ENCODE results near the gene ITPKB.
"Not testable (repeated sequence)": the region's sequence is repeated elsewhere in the genome, so short reads cannot be mapped to it uniquely, and the experiment has no call there.

Gene ITPKB

DNA sequence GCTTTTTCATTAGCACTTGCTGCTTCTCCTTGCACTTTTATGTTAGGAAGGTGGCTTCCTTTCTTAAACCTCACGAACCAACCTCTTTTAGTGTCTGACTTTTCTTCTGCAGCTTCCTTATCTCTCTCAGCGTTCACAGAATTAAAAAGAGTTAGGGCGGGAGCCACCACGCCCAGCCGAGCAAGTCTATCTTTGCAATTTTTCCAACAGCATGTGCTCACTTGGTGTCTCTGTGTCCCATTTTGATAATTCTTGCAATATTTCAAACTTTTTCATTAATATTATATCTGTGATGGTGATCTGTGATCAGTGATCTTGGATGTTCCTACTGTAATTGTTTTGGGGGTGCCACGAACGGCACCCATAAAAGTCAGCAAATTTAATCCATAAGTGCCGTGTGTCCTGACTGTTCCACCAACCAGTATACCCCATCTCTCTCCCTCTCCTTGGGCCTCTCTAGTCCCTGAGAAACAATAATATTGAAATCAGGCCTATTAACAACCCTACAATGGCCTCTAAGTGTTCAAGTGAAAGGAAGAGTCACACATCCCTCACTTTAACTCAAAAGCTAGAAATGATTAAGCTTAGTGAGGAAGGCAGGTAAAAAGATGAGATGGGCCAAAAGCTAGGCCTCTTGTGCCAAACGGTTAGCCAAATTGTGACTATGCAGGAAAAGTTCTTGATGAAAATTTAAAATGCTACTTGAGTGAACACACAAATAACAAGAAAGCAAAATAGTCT, 15.9 kb upstream of the ITPKB start:
- DNase-seq, result no peak

DNA sequence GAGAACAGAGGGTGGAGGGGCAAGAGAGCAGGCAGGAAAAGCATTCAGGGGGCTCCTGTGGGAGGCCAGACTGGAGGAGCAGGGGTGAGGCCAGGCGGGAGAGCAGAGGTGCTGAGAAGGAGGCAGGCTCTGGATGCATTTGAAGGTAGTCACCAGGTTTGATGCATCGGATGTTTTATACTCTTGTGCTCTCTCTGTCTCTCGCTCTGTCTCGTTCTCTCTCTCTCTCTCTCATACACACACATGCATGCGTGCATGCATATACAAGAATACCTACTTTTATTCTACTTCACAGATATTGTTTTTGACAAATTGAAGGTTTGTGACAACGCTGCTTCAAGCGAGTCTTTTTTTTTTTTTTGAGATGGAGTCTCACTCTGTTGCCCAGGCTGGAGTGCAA, 15.0 kb upstream of the ITPKB start:
- no peak for DNase-seq

DNA sequence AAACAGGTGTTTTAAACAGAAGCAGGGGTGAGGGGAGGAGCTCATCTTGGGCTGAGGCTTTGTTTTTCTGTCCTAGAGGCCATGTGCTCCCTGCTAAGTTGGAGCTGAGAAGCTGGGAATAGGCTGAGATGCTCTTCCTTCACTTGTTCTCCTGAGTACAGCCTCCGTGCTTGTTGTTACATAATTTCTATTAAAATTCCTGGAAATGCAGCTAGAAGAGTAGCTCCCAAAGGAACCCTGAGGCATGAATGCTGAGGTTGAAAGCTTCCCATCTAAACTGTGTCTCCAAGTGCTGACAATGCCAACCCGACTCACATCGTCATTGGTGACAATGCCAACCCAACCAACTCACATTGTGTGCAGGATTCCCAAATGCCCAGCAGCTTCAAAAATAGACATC, 12.6 kb upstream of the ITPKB start:
- DNase-seq, result no peak

DNA sequence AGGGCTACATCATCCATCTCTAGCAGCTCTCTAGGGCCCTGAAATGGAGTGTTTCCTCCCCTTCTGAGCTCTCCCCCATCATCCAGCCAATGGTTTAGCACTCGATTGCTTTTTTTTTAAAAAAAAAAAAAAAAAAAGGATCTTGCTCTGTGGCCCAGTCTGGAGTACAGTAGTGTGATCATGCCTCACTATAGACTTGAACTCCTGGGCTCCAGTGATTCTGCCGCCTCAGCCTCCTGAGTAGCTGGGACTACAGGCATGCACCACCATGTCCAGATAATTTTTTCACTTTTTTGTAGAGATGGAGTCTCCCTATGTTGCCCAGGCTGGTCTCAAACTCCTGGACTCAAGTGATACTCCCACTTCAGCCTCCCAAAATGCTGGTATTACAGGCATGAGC, 12.1 kb upstream of the ITPKB start:
- DNase-seq, result no peak

DNA sequence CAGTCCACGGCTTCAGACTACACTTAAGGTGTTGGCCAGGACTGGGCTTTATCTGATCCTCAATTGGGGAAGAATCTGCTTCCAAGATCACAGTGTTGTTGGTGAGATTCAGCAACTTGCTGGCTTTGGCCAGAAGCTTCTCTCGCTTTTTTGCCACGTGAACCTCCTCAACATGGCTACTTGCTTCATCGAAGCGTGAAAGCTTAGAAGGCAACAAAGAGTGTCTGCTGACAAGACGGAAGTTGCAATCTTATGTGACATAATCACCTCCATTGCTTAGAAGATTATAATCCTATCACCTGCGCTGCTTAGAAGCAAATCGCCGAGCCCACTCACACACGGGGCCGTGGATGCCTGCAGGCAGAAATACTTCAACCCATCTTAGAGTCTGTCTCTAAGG, 10.4 kb upstream of the ITPKB start:
- DNase-seq, result no peak

DNA sequence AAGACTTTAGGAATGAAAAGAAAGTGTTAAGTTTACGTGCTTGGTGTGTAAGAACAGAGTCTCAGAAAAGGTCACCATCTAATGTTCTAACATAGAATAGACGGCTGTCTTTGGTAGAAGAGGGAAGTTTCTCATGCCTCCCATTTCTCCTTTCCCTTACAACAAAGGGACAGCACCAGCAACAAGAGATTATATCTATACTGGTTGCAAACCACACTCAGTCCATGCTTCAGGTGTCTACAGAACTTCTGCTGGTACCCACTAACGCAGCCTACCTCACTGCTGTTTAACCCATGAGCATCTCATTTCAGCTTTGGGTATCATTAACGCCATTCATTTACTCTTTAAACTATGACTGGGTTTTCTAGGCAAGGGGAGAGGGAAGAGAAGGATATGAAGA, 9.2 kb upstream of the ITPKB start:
- DNase-seq, result no peak

DNA sequence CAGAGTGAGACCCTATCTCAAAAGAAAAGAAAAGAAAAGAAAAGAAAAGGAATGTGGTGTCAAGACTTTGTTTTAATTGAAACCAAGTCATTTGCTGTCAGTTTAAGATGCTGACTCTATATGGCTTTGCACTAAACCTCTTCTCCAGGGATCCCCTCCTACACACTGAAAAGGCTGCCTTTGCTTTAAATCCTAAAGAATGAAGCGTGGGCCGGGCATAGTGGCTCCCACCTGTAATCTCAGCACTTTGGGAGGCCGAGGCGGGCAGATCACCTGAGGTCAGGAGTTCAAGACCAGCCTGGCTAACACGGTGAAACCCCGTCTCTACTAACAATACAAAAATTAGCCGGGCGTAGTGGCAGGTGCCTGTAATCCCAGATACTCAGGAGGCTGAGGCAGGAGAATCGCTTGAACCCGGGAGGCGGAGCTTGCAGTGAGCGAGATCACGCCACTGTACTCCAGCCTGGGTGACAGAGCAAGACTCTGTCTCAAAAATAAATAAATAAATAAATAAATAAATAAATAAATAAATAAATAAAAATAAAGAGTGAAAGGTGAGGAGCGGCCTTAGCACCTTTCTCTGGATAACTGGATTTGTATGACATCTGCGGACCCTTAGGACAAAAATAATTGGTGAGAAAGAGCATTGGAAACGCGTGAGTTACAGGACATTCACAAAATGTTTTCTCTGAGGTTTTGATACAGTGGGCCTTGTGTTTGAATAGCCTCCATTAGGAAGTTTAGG, 8.6 kb upstream of the ITPKB start:
- DNase-seq, result not testable (repeated sequence)

DNA sequence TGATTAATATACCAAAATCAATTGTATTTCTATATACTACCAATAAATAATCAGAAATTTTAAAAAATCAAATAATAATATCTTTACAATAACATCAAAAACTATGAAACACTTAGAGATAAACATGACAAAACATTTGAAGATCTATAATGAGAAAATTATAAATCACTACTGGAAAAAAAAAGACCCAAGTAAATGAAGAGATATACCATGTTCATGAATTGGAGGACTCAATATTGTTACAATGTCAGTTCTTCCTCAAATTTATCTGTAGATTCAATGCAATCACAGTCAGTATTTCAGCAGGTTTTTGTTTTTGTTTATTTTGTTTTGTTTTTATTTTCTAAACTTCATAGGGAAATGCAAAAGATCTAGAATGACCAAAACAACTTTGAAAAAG, 4.2 kb upstream of the ITPKB start:
- no peak for DNase-seq

DNA sequence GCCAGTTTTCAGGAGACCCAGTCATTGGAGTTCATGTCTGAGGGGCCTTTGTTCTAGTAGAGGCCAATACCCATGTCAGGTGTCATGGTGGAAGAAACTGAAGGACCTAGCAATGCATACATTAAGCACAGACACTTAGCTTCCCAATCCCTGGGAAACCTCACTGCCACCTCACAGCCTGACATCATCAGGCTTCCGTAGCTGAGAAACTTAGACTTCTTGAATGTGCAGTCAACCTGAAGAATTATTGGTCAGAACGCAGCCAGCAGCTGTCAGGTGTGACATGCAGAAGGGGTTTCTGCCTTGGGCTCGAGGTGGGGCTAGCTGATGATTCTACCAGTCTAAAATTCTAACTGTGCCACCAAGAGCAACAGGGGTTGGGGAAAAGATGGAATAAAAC, 1.9 kb upstream of the ITPKB start:
- DNase-seq, result peak; percentile 85

DNA sequence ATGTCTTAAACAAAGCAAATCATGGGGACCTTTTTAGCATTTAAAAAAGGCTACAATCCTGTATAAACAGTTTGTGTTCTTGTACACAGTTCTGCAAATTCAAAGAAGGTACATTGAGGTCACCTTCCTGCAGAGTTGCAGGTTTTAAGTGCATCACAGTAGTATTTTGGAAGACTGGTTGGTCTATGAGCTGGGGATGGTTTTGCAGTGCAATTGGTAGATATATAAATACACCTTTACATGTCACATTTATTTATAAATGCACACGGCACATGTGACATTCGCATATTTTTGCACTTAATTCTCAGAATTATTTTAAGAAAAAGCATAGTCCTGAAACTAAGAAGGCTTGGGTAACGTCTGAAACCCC, 599 bp upstream of the ITPKB start:
- no peak for DNase-seq

DNA sequence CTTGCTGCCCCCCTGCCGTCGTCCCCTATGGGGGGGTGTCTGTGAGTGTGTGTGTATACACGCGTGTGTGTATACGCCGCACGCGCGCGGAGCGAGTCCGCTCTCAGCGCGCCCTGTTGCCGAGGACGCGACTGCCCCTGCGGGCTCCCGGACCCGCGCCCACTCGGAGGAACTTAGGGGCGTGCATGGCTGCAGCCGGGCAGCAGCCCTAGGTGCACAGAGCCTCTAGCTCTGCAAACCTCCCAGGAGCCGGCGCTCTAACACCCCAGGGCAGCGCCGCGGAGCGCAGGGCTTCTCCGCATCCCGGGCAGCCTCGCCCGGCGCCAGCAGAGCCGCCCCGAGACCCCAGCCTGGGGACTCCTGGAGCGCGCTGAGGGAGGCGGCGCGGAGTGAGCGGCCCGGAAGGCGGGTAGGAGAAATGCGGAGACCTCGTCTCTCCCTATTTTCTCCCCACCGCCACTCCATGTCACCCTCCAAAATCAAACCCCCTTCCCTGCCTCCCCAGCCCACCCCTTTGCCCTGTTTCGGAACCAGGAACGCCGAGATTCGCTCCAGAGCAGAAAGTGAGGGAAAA, 574 bp downstream of the ITPKB start:
- peak; percentile 42 for DNase-seq

DNA sequence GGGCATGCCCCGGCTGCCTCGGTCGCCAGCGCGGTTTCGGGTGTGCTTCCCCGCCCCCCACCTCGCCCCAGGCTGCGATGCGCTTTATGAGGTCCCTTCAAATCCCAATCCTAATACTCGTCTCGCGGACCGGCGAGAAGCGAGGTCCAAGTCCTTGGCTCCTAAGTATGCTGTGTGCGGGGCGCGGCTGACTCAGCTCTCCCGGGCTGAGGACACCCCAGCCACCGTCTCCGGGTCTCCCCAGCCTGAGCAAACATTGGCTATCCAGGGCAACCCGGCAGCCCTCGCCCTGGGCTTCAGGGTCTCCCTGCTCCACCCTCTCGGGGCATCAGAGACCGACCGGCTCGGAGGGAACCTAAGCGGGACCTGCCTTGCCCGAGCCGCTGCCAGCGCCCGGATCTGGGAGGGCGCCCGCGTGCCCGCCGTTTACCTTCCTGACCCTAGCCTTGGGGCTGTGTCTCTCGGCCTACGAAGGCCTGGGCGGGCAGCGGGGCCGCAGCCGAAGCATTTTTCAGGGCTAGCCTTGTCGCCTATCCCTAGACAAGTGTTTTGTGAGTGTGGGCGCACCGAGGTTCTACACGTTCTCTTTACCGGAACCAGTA, 1.2 kb downstream of the ITPKB start:
- no peak for DNase-seq

DNA sequence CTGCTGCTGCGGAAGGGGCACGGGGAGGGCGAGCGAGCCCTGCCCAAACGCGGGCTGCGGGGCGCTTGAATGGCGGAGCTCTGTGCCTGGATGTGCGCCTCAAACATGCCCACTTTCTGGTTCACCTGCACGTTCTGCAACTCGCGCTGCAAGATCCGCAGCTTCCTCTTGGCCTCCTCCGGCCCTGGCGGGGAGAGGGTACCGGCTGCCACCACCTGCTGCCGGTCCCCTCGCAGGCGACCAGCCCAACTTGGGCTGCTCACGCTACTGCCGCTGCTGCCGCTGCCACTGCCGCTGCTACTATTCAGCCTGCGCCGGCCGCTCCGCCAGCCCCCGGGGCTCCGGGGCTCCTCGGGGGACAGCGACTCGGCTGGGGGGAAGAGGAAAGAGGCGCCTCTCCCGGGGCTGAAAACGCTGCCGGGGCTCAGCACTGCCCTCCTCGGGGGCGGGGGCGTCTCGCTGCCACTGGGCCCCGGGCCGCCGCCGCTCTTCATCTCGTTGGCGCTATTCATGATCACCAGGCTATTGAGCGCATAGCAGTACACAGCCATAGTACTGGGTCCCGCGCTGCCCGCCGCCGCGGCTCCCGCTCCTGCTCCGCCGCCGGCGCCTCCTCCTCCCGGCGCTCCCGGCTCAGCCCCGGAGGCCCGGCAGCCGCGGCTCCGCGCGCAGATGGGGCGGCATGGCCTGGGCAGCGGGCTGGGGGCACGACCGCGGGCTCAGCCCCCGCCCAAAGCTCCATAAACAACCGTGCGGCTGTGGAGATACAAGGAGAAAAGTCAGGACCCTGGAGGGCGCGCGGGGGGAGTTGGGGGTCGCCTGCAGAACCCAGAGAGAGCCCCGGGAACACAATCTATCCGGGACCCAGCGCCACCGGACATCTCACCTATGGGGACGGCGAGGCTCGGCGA, 1.9 kb downstream of the ITPKB start:
- peak; percentile 51 for DNase-seq

DNA sequence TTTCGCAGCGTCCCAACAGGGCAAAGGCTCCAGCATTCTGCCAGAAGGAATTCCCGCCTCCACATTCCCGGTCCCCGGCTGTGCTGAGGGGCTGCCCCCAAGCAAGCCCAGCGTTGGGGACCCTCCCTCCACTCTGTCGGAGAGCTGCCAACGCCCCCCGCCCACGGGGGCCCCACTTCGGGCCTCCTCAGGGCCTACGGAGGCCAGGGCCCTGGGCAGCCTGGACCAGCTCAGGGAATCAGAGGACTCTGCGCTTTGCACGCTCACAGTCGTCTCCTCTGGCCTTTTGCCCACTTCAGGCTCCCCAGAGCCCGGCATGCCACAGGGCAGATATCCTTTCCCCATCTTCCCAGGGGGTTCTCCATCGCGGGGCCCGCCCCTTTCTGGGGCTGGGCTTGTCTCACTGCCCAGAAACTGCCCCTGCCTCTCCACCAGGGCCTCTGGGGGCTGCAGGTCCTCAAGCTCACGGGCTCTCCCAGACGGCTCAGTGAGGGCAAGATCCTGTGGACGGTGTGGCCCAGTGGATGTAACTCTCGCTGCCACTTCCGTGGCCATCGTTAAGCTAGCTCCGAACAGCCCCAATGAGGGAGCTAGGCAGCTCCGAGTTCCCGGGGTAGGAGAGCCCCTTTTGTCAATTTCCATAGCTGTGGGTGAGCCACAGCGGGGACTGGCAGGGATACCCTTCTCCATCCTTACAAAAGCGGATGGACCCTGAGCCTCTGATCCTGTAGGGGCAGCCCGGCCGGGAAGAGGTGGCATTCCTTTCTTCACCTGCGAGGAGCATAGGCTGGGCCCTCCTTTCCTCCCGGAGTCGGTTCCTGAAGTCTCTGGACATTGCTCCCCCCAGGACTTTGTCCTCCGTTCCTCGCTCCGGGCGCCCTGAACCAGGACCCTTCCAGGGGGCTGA, 2.8 kb downstream of the ITPKB start:
- peak; percentile 84 for DNase-seq

DNA sequence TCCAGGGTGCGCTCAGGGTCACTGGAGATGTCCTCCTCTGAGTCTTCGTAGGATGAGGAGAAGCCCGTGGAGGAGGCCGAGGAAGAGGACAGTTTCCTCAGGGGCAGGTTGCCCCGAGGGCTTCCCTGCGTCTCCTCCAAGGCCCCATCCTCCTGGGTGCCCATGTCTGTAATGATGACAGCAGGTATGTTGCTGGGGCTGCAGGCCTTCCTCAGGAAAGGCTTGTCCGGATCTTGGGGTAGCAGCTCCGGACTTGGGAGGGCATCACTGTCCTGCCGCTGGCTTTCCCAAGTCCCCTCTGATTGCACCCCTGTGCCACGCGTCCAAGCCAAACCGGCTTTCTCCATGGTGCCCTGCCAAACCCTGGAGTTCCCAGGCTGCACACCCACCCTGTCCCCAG, 3.5 kb downstream of the ITPKB start:
- no peak for DNase-seq

DNA sequence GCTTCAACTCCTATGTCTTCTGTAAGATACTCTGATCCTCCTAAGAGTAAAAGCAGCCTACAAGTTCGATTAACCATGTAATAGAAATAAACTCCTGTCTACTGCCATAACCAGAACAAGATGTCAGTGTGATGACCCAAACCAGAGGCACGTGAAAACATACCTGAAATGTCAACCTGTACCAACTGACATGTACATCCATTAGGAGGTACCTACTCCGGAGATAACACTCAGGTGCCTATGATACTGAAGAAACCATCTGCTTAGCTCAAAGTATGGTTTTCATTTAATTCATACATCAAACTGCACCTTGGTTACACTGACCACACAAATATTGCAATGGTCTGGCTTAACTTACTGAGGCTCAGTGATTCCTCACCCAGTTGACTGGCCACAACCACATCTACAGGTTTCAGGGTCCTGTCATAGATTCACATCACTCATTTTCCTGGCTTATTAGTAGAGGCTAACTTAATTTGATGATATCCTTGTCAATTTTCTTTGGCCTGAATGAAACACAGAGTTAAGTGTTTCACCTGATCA, 4.4 kb downstream of the ITPKB start:
- DNase-seq, result no peak

DNA sequence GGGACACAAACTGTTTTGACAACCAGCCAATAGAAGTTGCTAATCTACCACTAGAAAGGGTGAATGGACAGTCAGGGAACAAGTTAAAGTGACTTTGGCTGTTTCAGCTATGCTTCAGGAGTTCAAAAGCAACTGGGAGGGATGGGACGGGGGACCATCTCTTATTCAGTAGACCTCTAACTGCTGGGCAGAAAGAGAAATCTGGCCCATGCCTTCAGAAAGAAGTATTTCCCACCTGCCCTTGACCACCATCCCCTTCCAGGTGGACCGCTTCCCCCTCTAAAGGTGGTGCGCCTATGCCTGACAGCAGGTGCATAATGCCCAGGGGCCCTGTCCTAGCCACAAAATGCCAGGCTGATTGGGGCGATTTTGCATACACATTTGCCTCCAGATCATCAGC, 5.2 kb downstream of the ITPKB start:
- DNase-seq, result no peak

DNA sequence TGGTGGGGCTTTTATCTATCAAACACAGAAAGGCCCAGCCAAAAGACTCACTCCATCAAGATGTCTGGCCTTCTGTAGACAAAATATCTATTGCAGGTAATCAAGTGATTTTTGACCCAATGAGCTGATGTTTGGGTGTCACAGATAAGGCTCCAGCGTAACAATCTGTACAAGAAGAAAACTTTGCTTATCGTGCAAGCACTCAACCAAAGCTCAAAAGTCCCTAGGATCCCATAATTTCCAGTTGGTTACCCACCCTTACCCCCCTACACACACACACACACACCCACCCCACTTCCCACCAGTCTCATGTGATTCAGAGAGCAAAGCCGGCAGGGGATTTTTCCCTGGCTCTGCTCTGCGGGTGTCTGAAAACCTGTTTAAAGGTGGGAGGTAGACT, 5.8 kb downstream of the ITPKB start:
- DNase-seq, result no peak

DNA sequence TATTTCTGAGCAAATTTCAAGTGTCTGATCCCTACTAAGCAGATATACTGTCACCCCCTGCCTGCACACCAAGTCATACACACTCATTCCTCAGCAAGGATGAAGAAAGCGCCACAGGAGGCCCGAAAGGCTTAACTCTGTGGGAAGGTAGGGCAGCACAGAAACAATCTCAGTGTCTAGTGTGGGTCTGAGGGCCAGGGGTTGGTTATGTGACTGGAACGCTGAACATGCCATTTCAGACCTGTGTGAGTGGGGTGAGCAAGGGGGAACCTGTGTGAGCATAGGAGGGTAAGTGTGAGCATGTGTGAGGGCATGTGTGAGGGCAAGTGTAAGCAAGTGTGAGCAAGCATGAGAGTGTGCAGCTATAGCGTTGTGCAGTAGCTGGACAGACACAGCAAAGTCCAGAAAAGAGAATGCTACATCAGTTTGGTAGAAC, 6.2 kb downstream of the ITPKB start:
- DNase-seq, result no peak

DNA sequence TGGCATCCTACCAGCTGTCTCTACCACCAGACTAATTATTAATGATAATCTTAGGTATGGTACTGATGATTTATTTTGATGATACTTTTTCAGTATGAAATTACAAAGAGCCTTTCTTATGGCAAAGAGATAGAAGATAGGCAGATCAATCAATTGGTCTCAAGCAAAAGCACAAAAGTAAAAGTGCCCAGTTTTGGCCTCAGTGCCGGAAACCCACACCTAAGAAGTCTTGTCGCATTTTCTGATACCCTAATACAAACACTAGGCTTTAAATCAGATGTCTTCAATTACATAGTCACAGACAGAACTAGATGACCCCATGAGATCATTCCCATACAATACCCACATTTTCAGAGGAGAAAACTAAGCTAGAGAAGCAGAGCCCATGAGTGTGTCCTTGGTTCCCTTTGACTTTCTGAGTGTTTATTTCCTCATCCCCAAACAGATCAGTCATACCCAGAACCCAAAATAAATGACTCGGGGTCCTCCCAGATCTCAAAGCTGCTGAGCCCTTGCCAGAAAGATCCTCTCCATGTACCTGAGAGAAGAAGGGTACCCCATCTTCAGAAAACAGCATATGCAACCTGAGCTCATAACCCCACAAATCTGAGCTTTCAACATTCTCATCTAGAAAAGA, 7.7 kb downstream of the ITPKB start:
- no peak for DNase-seq

DNA sequence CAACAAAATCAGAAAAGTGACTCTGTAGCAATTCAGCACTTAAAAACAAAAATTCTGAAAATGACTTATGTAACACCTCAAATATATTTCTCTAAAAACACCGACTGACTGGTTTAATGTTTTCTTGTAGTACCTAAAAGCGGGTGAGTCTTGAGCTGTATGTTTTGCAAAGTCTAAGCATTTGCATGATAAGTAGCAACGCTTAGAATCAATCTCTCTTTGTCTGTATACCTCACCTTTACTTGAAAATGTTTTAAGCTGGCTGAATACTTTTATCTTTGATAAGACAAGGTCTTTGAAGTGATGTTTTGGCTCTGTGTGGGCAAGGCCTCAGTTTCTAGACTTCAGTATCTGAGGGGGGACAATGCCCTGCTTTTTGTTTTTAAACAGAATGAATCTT, 8.2 kb downstream of the ITPKB start:
- no peak for DNase-seq
